WTC11 (cell line): ENCODE results near the gene IP6K2. TPM values are rescaled to one million over a fixed set of nuclear protein-coding genes. Genes with fewer than 3 reads are reported as not detected.

ENCODE experiments used
- ATAC-seq: fragments of 200-7000 bp; cut with Tn5 transposase; 2 replicates; pipeline ENCODE4 v1.10.0; 2021; ENCODE audit warnings: mild to moderate bottlenecking, moderate library complexity
- CTCF ChIA-PET: fragments of 300-600 bp; sonication (Branson Sonifier 250); formaldehyde crosslinking; loops from one replicate; lab custom pipeline; 2021; ENCODE audit warnings: antibody characterized with exemption; lab: Charles Lee
- POLR2A ChIA-PET: fragments of 350-600 bp; sonication (Branson Sonifier 250); formaldehyde crosslinking; loops from one replicate; lab custom pipeline; 2021; ENCODE audit warnings: antibody characterized with exemption; lab: Charles Lee
- DNase-seq: peaks from one replicate; pipeline ENCODE4 v3.0.0; 2021; ENCODE audit warnings: low spot score
- H3K27ac Mint-ChIP-seq: 2 replicates; pipeline ENCODE4 v1.8.0; 2021; ENCODE audit warnings: mixed read lengths
- H3K27me3 Mint-ChIP-seq: 2 replicates; pipeline ENCODE4 v1.8.0; 2021; ENCODE audit warnings: low read depth, mild to moderate bottlenecking, moderate library complexity, mixed read lengths
- H3K36me3 Mint-ChIP-seq: 2 replicates; pipeline ENCODE4 v1.8.0; 2021; ENCODE audit warnings: mixed read lengths
- H3K4me1 Mint-ChIP-seq: 2 replicates; pipeline ENCODE4 v1.8.0; 2022; ENCODE audit warnings: mixed read lengths
- H3K4me3 Mint-ChIP-seq: 2 replicates; pipeline ENCODE4 v1.8.0; 2021; ENCODE audit warnings: mild to moderate bottlenecking, moderate library complexity, mixed read lengths
- H3K9me3 Mint-ChIP-seq: 2 replicates; pipeline ENCODE4 v1.8.0; 2021; ENCODE audit warnings: mixed read lengths
- ESRRA ChIP-seq: sonication (generic); formaldehyde crosslinking; IDR thresholded peaks from 2 replicates; pipeline ENCODE4 v1.8.1; 2022; ENCODE audit warnings: mild to moderate bottlenecking, missing genetic modification reagents, borderline replicate concordance
- HMGA2 ChIP-seq: fragments of 250-450 bp; sonication (Bioruptor Pico); IDR thresholded peaks from 2 replicates; pipeline ENCODE4 v1.4.0; 2021; ENCODE audit warnings: mild to moderate bottlenecking, moderate library complexity
- MXD4 ChIP-seq: fragments of 250-450 bp; sonication (Bioruptor Pico); IDR thresholded peaks from 2 replicates; pipeline ENCODE4 v1.8.0; 2021; ENCODE audit warnings: mild to moderate bottlenecking, moderate library complexity, borderline replicate concordance
- PRRX2 ChIP-seq: fragments of 250-450 bp; sonication (Bioruptor Pico); IDR thresholded peaks from 2 replicates; pipeline ENCODE4 v1.8.0; 2021; ENCODE audit warnings: mild to moderate bottlenecking
- SMAD3 ChIP-seq: sonication (generic); formaldehyde crosslinking; IDR thresholded peaks from 2 replicates; pipeline ENCODE4 v1.8.0; 2022; ENCODE audit warnings: missing genetic modification reagents, mild to moderate bottlenecking, borderline replicate concordance
- TCF7 ChIP-seq: sonication (generic); formaldehyde crosslinking; IDR thresholded peaks from 2 replicates; pipeline ENCODE4 v1.8.0; 2022; ENCODE audit warnings: mild to moderate bottlenecking, low read depth, missing genetic modification reagents, moderate library complexity
- TP53 ChIP-seq: sonication (generic); formaldehyde crosslinking; IDR thresholded peaks from 2 replicates; pipeline ENCODE4 v1.8.1; 2023; ENCODE audit warnings: mild to moderate bottlenecking, missing genetic modification reagents
- total RNA-seq: library from RNA; stranded (reverse); gene quantifications from 3 replicates; pipeline ENCODE4 v1.2.3, GENCODE V29; 2021
- TF ChIP-seq, protein P1 (sequence below): sonication (generic); formaldehyde crosslinking; IDR thresholded peaks from 2 replicates; pipeline ENCODE4 v1.8.1; 2023; ENCODE audit warnings: mild to moderate bottlenecking, missing genetic modification reagents, moderate library complexity
- TF ChIP-seq, protein P2 (sequence below): fragments of 250-450 bp; sonication (Bioruptor Pico); conservative IDR thresholded peaks from 2 replicates; pipeline ENCODE4 v1.9.0; 2021; ENCODE audit warnings: mild to moderate bottlenecking
- TF ChIP-seq, protein P3 (sequence below): sonication (generic); formaldehyde crosslinking; IDR thresholded peaks from 2 replicates; pipeline ENCODE4 v1.8.1; 2022; ENCODE audit warnings: mild to moderate bottlenecking, missing genetic modification reagents, moderate library complexity, borderline replicate concordance
- TF ChIP-seq, protein P4 (sequence below): sonication (generic); formaldehyde crosslinking; IDR thresholded peaks from 2 replicates; pipeline ENCODE4 v1.8.0; 2023; ENCODE audit warnings: missing genetic modification reagents, mild to moderate bottlenecking, borderline replicate concordance
- TF ChIP-seq, protein P5 (sequence below): sonication (generic); formaldehyde crosslinking; IDR thresholded peaks from 2 replicates; pipeline ENCODE4 v1.8.1; 2022; ENCODE audit warnings: mild to moderate bottlenecking, moderate library complexity, missing genetic modification reagents
- TF ChIP-seq, protein P6 (sequence below): sonication (generic); formaldehyde crosslinking; IDR thresholded peaks from 2 replicates; pipeline ENCODE4 v1.8.1; 2023; ENCODE audit warnings: mild to moderate bottlenecking, moderate library complexity, missing genetic modification reagents
- TF ChIP-seq, protein P7 (sequence below): sonication (generic); formaldehyde crosslinking; IDR thresholded peaks from 2 replicates; pipeline ENCODE4 v1.8.0; 2022; ENCODE audit warnings: mild to moderate bottlenecking, missing genetic modification reagents

IP6K2 gene
- total RNA-seq, 1 experiment from 2014 or later, result 123 TPM

DNA sequence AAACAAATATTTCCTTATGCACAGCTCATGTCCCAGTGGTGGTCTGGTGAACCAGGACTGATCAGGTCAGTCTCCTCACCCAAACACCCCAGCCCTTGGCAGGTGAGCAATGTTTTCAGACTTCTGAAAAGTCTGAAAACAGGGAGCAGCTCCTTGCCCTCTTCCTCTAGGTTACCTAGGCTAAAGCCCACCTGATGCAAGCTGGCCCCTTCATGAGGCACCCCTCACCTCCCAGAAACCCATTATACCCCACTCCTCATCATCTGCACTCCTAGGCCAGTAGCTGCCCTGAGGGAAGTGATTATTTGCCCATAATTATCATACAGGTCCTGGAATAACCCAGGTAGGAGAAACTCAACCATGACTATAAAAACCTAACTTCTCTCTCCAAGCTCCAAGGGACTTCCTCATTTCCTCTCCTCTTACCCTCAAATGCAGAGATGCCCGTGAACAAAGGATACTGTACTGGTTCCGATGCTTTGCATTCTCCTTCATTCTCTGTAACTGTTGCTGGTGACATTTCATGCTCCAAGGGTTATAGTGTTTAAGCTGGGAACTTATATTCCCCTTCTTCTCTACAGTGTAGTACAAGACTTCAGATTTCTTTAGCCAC lies 26.1 kb downstream of the IP6K2 start (continued):
- TF ChIP-seq, protein P1, sequence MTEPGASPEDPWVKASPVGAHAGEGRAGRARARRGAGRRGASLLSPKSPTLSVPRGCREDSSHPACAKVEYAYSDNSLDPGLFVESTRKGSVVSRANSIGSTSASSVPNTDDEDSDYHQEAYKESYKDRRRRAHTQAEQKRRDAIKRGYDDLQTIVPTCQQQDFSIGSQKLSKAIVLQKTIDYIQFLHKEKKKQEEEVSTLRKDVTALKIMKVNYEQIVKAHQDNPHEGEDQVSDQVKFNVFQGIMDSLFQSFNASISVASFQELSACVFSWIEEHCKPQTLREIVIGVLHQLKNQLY (CRISPR knock-in tag), result no peak

DNA sequence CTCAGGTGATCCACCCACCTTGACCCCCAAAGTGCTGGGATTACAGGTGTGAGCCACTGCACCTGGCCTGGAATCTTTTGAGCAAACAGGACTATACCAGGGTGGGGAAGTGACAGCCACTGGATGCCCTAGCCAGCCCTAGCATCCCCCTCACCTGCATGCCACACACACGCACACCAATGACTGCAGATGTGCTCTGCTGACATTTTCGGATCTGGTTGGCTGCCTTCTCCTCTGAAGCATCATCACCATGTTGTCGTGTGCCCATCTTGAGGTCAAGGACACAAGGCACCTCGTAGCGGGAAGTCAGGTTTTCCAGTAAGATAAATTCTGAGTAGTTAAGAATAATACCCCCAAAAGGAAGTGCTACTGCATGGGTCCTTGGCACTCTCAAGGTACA lies 27.6 kb downstream of the IP6K2 start:
- no peak overlapping the region for H3K4me3 Mint-ChIP-seq
- peak overlapping the region; percentile 63; the same call in 1 of the 2 replicates for H3K27ac Mint-ChIP-seq
- no peaks in the 10 kb centered on the region for H3K27me3 Mint-ChIP-seq
- no peak for ATAC-seq
- no peaks in the 10 kb centered on the region for H3K9me3 Mint-ChIP-seq
- ChIA-PET POLR2A (no interaction called here), CTCF (no interaction called here)
- TF ChIP-seq TP53, result no peak
- TF ChIP-seq, protein P2, sequence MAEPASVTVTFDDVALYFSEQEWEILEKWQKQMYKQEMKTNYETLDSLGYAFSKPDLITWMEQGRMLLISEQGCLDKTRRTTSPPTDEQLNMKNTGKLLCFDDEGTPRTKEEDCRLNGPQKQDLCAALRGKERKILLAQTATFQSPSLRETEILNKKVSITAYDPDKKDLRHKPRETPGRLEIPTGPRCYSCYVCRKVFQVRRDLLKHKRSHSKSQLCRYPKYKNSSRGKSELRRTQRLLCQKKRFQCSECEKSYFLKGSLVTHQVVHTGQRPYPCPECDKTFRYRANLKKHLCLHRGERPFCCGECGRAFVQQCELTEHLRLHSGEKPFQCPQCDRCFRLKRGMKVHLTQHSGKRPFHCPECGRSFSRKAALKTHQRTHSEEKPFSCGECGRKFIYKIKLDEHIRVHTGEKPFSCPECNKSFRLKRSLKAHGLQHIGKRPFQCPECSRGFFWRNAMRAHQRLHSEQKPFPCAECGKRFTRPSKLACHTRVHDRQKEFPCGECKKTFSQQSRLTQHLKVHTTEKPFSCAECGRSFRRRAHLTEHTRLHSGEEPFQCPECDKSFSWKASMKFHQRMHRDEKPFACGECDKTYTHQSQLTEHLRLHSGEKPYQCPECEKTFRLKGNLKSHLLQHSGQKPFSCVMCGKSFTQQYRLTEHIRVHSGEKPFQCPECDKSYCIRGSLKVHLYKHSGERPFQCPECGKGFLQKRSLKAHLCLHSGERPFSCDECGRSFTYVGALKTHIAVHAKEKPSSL (CRISPR knock-in tag), result no peak
- TF ChIP-seq, protein P3, sequence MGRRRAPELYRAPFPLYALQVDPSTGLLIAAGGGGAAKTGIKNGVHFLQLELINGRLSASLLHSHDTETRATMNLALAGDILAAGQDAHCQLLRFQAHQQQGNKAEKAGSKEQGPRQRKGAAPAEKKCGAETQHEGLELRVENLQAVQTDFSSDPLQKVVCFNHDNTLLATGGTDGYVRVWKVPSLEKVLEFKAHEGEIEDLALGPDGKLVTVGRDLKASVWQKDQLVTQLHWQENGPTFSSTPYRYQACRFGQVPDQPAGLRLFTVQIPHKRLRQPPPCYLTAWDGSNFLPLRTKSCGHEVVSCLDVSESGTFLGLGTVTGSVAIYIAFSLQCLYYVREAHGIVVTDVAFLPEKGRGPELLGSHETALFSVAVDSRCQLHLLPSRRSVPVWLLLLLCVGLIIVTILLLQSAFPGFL (CRISPR knock-in tag), result no peak
- TF ChIP-seq HMGA2 (CRISPR knock-in tag), result no peak
- no peak for TF ChIP-seq MXD4 (CRISPR knock-in tag)
- TF ChIP-seq, protein P4, sequence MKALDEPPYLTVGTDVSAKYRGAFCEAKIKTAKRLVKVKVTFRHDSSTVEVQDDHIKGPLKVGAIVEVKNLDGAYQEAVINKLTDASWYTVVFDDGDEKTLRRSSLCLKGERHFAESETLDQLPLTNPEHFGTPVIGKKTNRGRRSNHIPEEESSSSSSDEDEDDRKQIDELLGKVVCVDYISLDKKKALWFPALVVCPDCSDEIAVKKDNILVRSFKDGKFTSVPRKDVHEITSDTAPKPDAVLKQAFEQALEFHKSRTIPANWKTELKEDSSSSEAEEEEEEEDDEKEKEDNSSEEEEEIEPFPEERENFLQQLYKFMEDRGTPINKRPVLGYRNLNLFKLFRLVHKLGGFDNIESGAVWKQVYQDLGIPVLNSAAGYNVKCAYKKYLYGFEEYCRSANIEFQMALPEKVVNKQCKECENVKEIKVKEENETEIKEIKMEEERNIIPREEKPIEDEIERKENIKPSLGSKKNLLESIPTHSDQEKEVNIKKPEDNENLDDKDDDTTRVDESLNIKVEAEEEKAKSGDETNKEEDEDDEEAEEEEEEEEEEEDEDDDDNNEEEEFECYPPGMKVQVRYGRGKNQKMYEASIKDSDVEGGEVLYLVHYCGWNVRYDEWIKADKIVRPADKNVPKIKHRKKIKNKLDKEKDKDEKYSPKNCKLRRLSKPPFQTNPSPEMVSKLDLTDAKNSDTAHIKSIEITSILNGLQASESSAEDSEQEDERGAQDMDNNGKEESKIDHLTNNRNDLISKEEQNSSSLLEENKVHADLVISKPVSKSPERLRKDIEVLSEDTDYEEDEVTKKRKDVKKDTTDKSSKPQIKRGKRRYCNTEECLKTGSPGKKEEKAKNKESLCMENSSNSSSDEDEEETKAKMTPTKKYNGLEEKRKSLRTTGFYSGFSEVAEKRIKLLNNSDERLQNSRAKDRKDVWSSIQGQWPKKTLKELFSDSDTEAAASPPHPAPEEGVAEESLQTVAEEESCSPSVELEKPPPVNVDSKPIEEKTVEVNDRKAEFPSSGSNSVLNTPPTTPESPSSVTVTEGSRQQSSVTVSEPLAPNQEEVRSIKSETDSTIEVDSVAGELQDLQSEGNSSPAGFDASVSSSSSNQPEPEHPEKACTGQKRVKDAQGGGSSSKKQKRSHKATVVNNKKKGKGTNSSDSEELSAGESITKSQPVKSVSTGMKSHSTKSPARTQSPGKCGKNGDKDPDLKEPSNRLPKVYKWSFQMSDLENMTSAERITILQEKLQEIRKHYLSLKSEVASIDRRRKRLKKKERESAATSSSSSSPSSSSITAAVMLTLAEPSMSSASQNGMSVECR (CRISPR knock-in tag), result no peak
- no peak for TF ChIP-seq ESRRA (CRISPR knock-in tag)
- TF ChIP-seq, protein P5, sequence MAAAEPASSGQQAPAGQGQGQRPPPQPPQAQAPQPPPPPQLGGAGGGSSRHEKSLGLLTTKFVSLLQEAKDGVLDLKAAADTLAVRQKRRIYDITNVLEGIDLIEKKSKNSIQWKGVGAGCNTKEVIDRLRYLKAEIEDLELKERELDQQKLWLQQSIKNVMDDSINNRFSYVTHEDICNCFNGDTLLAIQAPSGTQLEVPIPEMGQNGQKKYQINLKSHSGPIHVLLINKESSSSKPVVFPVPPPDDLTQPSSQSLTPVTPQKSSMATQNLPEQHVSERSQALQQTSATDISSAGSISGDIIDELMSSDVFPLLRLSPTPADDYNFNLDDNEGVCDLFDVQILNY (CRISPR knock-in tag), result no peak
- no peak for TF ChIP-seq PRRX2 (CRISPR knock-in tag)
- TF ChIP-seq, protein P6, sequence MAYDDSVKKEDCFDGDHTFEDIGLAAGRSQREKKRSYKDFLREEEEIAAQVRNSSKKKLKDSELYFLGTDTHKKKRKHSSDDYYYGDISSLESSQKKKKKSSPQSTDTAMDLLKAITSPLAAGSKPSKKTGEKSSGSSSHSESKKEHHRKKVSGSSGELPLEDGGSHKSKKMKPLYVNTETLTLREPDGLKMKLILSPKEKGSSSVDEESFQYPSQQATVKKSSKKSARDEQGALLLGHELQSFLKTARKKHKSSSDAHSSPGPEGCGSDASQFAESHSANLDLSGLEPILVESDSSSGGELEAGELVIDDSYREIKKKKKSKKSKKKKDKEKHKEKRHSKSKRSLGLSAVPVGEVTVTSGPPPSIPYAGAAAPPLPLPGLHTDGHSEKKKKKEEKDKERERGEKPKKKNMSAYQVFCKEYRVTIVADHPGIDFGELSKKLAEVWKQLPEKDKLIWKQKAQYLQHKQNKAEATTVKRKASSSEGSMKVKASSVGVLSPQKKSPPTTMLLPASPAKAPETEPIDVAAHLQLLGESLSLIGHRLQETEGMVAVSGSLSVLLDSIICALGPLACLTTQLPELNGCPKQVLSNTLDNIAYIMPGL, result no peak
- no peak for TF ChIP-seq TCF7 (CRISPR knock-in tag)
- no peak for TF ChIP-seq SMAD3 (CRISPR knock-in tag)
- TF ChIP-seq, protein P7, sequence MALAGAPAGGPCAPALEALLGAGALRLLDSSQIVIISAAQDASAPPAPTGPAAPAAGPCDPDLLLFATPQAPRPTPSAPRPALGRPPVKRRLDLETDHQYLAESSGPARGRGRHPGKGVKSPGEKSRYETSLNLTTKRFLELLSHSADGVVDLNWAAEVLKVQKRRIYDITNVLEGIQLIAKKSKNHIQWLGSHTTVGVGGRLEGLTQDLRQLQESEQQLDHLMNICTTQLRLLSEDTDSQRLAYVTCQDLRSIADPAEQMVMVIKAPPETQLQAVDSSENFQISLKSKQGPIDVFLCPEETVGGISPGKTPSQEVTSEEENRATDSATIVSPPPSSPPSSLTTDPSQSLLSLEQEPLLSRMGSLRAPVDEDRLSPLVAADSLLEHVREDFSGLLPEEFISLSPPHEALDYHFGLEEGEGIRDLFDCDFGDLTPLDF, result no peak
- peaks cover 58% of the 10 kb centered on the region for H3K36me3 Mint-ChIP-seq
- no peak for DNase-seq
- peaks cover 8% of the 10 kb centered on the region for H3K4me1 Mint-ChIP-seq
